ENCODE results near the gene TMEFF2.

GRCh38 chr2:192060161-192060560 is 134.6 kb downstream of the TMEFF2 start:
- TF ChIP-seq POLR2AphosphoS5 (IDR thresholded peaks at IDR 0.05; ENCODE audit: low read depth, low read length), result no peak
- no peak for TF ChIP-seq POLR2A (IDR thresholded peaks at IDR 0.05; ENCODE audit: low read depth, low read length)
- no peak for TF ChIP-seq TAF1 (IDR thresholded peaks at IDR 0.05; ENCODE audit: borderline replicate concordance, low read depth, low read length)
